SU-DHL-6 (cell line): Measurements from ENCODE around the gene BNC1.

Experiments
- CTCF ChIP-seq: fragments of 200-600 bp; sonication (generic); IDR thresholded peaks from one replicate; pipeline ENCODE4 v1.5.1; 2017; ENCODE audit warnings: antibody characterized with exemption, mild to moderate bottlenecking, low read length, moderate library complexity; ENCODE audit not compliant: insufficient read depth, poor library complexity, severe bottlenecking
- EZH2phosphoT487 ChIP-seq: fragments of 200-600 bp; sonication (generic), shearing (Covaris generic); conservative IDR thresholded peaks from 2 replicates; pipeline ENCODE4 v1.6.1; 2018; ENCODE audit warnings: mild to moderate bottlenecking, antibody characterized with exemption, low read length, moderate library complexity, mixed read lengths

GRCh38 chr15:83305704-83306291, 21.3 kb upstream of the BNC1 start:
- TF ChIP-seq CTCF (no peak), EZH2phosphoT487 (no peak)
